GM11168 (cell line): ENCODE data around the gene PCDH19.
"Not testable (repeated sequence)": the region's sequence is repeated elsewhere in the genome, so short reads cannot be mapped to it uniquely, and the experiment has no call there.

Experiments used
- in situ Hi-C: fragments of 300-500 bp; cut with MboI; formaldehyde crosslinking; loops from one replicate; pipeline ENCODE4 v1.12.0; 2022; ENCODE audit warnings: low sequenced_read_pairs; ENCODE audit not compliant: unreplicated experiment

Gene PCDH19

DNA sequence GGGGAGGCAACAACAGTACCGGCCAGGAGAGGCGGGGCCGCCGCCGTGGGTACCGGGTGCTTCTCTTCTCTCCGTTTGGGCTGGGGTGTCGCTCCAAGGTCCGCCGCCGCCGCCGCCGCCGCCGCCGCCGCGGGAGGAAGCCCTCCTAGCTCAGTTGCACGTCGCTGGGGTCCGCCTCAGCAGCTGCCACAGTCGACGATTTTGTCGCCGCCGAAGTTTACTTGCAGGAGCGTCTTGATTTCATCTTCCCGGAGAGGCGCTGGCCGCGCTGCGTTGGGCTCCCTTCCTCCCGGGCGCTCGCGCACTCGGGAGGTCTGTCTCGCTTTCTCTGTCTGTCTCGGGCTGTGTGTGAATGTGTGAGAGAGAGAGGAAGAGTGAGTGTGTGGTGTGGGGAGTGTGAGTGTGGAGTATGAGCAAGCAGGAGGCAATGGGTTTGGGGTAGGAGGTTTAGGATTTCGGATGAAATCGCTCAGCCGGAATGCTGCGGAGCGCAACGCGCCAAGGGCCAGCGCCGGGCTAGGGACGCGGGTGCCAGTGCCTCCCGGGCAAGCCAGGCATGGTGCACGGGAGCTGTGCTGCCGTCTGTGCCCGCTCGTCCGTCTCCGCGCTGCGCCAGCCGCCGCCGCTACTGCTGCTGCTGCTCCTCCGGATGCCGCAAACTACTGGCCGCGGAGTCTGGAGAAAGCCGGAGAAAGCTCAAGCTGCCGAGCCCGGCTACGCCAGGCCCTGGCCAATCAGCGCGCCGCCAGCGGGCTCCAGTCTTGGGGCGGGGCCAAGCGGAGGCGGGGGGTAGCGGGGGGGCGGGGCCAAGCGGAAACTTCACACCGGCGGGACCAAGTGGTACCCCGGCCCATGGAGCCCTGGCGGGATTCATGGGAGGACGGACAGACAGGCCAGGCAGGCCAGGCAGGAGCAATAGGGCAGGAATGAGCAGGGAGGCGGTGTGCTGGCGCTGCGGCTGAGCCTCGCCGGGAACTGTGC, at the start of gene PCDH19:
Gene PCDH19, minus strand, starts transcription at position 664 of the 981 bp plus-strand sequence. CDS start 1,676 bp downstream, outside the sequence.
- in situ Hi-C loops, result no loop called here

DNA sequence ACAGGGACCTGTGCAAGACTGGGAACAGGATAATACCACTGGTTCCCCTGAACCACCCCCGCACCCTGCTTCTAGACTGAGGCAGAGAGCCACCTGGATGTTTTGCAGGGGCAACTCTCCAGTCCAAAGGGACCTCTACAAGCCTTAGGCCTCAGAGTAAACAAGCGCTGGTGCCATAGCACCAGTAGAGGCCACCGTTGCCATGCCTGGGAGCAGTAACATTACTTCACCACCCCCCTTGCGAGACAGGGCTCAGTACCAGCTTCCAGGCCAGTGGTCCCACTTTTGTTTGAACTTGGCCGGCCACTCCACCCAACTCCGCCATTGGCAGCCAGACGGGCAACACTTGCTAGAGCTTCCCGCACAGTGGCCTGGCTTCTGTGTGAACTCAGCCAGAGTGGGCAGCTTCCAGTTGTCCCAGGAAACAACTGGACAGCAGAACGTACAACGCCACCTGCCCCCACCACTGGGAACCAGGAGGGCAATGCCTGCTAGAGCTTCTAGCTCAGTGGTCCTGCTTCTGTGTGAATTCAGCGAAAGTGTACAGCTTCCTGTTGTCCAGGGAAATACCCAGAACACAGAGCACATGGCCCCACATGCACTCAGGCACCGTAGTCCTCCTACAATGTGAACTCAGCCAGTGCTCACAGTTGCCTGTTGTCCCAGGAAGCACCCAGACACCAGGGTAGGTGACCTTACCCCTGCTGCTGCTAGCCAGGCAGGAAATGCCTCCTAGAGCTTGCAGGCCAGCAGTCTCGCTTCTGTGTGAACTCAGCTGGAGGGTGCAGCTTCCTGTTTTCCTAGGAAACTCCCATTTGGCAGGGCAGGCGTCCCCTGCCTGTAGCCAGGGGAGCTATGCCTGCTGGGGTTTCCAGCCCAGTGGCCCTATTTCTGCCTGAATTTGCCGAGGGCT, 39.9 kb upstream of the PCDH19 start:
- in situ Hi-C loops, result no loop called here

DNA sequence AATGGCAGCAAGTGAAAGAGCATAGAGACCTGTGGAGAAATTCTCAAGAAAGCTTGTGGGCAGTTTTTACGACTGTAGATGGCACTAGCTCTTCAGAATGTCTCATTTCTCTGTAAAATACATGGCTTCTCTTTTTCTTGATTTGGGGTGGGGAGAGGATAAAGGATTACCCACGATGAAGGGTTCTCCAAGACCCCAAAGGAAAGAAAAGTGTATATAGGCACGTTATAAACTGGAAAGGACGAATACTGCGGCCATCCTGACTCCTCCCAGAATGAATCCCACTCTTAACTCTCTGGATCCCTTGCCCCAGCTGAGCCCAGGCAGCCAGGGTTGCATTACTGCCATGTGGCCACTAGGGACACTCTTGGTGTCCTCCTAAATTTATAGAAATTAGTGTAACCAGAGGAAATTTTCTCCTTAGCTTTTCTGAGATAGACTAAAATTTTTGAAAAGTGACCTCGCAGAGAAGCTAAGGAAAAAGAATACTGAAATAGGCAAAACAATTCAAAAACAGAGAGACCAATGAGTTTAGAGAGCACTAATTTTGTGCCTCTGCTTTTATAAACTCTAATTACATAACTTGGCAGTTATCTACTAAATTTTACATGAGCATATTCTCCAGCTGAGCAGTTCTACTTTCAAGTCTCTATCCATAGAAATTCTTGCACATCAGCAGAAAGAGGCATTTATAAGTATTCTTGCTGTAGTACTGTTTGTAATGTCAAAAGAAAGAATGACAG, 37.8 kb upstream of the PCDH19 start:
- in situ Hi-C loops, result no loop called here

DNA sequence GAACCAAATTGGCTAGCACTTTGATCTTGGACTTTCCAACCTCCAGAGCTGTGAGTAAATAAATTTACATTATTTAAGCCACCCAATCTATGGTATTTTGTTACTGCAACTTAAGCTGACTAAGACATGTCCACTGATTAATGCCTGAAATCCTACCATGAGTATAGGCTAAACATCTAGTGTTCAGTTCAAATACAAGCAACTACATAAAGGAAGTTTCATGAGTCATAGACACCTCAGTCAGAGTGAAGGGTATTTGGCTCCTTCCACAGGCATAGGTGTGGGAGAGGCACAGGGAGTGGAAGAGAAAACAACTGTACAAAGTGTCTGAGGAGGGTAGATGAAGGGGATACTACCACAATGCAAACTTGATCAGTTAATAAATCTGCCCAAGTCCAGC, 35.5 kb upstream of the PCDH19 start:
- in situ Hi-C loops, result no loop called here

DNA sequence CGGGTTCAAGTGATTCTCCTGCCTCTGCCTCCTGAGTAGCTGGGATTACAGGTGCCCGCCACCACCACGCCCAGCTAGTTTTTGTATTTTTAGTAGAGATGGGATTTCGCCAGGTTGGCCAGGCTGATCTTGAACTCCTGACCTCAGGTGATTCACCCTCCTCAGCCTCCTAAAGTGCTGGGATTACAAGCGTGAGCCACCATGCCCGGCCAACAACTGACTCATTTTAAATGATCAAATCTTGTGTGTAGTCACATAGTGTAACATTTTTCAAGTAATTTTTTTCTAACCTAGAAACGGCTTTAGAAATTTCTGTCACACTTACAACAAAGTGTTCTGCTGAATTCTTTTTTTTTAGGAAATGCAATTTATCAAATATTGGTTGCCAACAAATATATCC, 31.2 kb upstream of the PCDH19 start:
- in situ Hi-C loops, result not testable (repeated sequence)

DNA sequence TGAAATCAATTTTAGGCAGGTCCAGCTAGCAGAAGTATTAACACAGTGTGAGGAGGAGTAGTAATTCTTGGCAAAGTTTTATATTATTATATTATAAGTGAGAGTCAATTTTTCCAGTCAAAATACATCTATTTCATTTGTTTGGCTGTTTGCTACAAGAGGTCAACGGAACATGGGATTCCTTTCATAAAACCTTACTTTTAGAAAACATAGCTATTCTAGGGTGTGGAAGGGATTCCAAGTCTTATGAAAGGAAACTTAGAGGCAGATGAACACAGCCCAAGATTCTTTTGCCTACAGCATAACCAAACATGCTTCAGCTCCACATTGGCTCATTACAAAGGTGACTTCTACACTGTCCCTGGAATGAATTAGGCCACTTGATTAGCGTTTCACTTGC, 29.9 kb upstream of the PCDH19 start:
- in situ Hi-C loops, result no loop called here

DNA sequence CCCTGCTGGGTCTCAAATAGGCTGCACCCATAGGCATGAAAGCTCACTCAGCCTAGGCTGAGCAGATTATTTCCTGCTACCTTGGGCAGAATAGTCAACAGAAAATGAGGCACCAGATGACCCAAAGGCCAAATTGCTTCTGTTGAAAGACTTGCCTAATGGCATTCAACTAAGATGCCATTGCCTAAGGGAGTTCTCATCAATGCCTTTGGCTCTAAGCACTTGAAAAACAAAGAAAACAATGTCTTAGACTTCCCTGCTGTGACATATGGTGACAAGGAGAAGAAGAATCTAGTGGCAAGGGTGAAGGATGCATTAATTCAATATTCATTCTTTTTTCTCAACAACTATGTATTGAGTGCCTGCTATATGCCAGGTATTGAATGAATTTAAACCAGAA, 25.7 kb upstream of the PCDH19 start:
- in situ Hi-C loops, result no loop called here

GRCh38 chrX:100424012-100424411, 13.9 kb upstream of the PCDH19 start:
- in situ Hi-C loops, result no loop called here

- in situ Hi-C loops, result no loop called here
These were observed 8.5 kb upstream of the PCDH19 start for GRCh38 chrX:100418556-100418955.

DNA sequence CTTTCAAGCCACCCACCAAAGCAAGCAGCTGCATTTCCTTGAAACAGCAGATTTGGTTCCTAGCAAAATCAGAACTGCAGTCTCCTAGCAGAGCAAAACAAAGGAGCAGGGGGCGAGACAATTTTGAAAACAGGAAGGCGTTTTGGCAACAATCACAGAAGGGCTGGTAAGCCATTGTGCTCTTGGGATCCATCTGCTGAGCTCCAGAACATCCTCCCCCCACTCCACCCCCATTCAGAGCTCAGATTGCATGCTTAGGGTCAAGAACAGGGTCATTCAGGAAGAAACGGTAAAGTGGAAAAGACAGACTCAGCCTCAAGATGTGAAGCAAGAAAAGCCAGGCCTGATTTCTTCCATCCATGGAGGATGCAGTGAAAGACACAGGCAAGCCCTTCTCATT, 7.6 kb upstream of the PCDH19 start:
- in situ Hi-C loops, result no loop called here

DNA sequence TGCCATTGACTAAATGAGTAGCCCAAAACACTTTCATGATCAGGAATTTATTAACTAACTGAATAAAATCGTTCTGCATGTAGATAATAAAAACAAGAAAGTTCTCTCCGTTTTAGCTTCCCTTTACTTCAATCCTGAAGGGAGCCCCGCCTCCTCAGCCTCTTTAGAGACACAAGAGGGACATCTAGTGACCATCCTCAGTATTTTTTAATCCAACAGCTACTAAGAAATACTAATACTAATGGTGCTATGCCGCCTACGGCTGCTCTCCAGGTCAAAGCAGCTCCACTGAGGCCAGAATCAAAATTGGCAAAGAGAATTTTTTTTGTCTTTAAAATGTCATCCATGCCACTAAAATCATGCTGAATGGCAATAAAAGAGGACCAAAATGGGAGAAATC, 3.2 kb upstream of the PCDH19 start:
- in situ Hi-C loops, result no loop called here

DNA sequence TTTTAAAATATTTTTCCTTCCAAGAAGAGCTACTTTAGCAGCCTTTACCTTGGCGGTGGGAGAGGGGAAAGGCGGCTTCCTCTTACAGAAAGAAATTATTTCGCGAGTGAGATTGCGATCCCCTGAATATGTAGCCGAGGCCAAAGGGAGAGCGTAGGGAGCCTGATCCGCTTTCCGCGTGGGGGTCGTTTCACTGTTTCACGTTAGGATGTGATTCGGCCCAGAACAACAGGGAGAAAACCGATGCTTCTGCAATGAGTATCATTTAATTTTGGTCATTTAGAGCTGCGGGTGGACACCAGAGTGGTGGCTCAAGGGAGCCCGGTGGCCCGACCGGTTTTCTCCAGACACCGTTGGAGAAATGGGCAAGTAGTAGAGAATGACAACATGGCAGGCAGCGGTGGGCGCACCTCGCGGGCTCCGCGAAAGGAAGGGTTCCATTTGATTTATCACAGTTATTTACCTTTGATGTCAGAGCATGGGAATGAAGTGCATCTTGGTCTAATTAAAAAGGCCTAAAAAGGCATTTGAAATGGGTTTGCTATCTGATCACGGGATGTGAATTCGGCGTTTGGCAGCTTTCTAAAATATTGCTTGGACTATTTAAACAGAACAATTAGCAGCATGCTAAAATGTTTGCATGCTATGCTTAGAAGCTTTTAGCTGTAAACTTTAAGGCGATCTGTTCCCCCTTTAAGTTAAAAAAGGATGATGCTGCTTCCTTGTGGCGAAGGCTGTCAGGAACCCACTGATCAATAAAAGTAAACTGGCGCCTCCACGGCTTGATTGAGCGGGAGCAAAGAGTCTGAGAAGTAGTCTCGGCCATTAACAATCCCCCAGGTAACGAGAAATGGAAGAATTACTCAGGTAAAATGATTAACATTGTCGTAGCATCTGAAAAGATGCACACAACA, 2.0 kb upstream of the PCDH19 start:
- in situ Hi-C loops, result no loop called here

GRCh38 chrX:100410901-100411801, 1.1 kb upstream of the PCDH19 start:
- in situ Hi-C loops, result no loop called here

DNA sequence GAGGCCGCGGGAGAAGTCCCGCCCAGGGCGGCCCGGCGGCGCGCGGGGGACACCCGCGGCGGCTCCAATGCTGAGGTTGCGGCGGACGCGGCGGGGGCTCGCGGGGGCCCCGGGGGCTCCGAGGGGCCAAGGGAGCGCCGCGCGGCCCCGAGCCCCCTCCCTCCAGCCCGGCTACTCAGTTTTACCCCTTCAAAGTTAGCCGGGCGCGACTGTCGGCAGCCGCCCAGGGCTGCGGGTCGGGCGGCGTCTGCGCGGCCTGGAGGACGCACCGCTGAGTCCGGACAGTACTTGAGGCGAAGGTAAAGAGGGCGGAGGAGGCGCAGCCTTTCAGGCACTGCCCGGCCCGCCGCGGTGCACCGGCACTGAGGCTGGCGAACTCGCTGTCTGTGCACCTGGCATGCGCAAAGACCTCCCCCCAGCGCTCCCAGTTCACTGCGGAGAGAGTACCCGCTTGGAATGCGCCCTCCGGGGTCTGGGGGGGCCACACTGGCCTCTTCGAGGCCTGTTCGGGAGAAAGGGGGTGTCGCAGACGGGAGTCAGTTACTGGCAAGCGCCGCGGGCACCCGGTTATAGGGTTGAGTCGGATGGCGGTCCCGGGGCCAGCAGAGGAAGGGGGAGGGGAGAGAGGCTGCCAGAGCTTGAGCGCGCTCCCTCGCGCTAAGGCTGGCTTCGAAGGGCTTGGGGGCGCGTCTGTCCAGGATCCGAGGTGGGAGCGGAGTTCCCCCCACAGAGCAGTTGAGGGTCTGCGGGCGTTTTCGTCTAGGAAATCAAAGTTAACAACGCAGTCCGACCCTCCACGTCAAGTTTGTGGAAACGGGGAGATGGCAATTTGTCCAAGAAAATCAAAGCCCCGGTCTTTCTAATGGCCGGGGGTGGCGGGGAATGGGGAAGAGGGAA, 1.1 kb downstream of the PCDH19 start:
- in situ Hi-C loops, result no loop called here

DNA sequence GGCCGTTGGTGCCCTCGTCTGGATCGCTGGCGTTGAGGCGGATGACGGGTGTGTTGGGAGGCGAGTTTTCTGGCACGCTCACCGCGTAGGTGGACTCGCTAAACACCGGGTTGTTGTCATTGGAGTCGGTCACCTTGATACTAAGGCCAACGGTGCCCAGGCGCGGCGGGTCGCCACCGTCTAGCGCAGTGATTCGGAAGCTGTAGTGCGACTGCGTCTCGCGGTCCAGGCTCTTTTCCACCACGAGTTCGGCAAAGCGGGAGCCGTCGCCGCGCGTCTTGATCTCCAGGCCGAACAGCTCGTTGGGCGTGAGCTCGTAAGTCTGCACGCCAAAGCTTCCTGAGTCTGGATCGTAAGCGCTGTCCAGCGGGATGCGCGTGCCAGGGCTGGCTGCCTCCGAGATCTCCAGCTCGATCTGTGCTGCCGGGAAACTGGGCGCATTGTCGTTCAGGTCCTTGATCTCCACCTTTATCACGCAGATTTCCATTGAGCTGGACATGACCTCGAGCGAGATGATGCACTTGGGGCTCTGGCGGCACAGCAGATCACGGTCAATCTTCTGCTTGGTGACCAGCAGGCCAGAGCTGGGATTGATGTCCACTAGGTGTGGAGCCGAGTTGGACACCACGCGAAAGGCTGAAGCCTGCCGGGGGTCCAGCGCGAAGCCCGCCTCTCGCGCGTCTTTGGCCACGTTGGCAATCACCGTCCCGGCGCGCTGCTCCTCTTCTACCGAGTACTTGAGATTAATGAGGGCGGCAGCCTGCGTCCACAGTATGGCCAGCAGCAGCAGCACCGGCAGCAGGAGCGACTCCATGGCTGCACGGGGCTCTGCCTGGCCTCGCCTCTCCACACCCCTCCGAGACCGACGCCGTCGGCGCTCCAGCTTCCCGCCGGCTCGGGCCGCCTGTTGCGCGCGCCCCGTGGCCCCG, 2.0 kb downstream of the PCDH19 start:
- in situ Hi-C loops, result no loop called here

DNA sequence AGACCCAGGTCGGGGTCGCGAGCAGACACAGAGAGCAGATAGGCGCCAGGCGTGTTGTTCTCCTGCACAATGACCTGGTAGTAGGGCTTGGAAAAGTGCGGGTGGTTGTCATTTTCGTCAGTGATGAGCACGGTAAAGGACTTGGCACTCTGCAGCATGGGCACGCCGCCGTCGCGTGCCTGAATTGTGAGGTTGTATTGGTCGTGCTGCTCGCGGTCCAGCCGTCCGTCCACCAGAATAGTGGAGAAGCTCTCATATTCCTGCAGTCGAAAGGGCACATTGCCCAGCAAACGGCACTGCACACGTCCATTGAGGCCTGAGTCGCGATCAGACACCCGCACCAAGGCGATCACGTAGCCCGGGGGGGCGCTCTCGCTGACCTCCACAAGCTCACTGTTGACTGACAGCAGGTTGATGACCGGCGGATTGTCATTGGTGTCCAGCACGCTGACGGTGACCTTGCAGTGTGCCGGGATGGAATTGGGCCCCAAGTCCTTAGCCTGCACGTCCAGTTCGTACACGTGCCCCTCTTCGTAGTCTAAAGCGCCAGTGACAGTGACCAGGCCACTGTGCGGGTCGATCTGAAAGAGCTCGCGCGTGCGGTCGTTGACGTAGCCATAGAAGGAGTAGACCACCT, 2.8 kb downstream of the PCDH19 start:
- in situ Hi-C loops, result no loop called here
